Peyer's patch (tissue), 4 donors: ENCODE measurements around the gene CST4.

Source experiments
- POLR2A ChIP-seq, 2 donors: fragments of 450-650 bp; IDR thresholded peaks; one replicate each; pipeline ENCODE4 v1.5.1; 2017; ENCODE audit warnings: antibody characterized with exemption in 2 of 2, mild to moderate bottlenecking in 2 of 2, moderate library complexity in 2 of 2
- TF ChIP-seq, protein P1 (sequence below), 6 experiments: fragments of 450-650 bp in 4 of 6; fragments of 200-600 bp in 2 of 6; sonication (generic) in 1 of 6; IDR thresholded peaks; one replicate each; pipeline ENCODE4 v1.5.1; 2017 to 2019; ENCODE audit warnings: antibody characterized with exemption in 6 of 6, mild to moderate bottlenecking in 3 of 6, moderate library complexity in 1 of 6

DNA sequence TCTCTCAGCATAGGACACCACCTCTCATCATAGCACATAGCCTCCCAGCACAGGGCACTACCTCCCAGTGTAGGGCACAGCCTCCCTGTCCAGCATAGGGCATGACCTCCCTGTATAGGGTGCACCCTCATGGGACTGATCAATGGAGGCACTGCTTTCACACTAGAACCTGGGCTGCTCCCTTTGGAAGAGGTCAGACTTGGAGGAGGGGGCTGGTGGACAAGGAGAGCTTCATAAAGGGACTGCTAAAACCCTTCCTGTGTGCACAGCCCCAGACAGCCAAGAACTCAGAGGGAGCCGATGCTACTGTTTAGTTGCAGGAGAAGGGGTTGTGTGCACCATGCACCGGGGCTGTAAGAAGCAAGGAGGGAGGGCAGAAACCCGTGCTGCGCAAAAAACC lies 21.9 kb upstream of the CST4 start:
- TF ChIP-seq, protein P1, sequence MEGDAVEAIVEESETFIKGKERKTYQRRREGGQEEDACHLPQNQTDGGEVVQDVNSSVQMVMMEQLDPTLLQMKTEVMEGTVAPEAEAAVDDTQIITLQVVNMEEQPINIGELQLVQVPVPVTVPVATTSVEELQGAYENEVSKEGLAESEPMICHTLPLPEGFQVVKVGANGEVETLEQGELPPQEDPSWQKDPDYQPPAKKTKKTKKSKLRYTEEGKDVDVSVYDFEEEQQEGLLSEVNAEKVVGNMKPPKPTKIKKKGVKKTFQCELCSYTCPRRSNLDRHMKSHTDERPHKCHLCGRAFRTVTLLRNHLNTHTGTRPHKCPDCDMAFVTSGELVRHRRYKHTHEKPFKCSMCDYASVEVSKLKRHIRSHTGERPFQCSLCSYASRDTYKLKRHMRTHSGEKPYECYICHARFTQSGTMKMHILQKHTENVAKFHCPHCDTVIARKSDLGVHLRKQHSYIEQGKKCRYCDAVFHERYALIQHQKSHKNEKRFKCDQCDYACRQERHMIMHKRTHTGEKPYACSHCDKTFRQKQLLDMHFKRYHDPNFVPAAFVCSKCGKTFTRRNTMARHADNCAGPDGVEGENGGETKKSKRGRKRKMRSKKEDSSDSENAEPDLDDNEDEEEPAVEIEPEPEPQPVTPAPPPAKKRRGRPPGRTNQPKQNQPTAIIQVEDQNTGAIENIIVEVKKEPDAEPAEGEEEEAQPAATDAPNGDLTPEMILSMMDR (IDR thresholded peaks at IDR 0.05) = no peak
- no peak for TF ChIP-seq POLR2A (IDR thresholded peaks at IDR 0.05)
